HepG2 (cell line): Measurements from ENCODE around the gene AKAP7. TPM values are rescaled to one million over a fixed set of nuclear protein-coding genes. Genes with fewer than 3 reads are reported as not detected.
"Not testable (repeated sequence)": the region's sequence is repeated elsewhere in the genome, so short reads cannot be mapped to it uniquely, and the experiment has no call there.

ENCODE experiments used
- ATAC-seq: fragments of 200-7000 bp; cut with Tn5 transposase; 3 replicates; pipeline ENCODE4 v1.9.1; 2020; ENCODE audit warnings: mild to moderate bottlenecking, moderate library complexity
- BruUV-seq: library from RNA; stranded (reverse); fragments of 400-500 nt; replicated peaks from 2 replicates; lab custom pipeline; 2021; lab: Mats Ljungman, UMichigan
- CTCF ChIA-PET: fragments of 300-600 bp; formaldehyde crosslinking; extraction: SDS; loops from one replicate; lab custom pipeline; 2021; ENCODE audit warnings: low total read pairs, inconsistent platforms, low intra/inter-chr PET ratio; lab: Yijun Ruan, JAX
- POLR2A ChIA-PET: fragments of 350-600 bp; sonication (Branson Sonifier 250); formaldehyde crosslinking; loops from one replicate; lab custom pipeline; 2020; ENCODE audit warnings: antibody characterized with exemption, inconsistent platforms; lab: Yijun Ruan, JAX
- DNase-seq: peaks from one replicate; pipeline ENCODE4 v3.0.0-alpha.2; 2015; ENCODE audit warnings: low spot score
- FAIRE-seq: peaks from 3 replicates; lab custom pipeline; 2011; peaks lifted over from hg19 to GRCh38; lab: Jason Lieb, UNC
- H2AFZ ChIP-seq: one replicate; pipeline ENCODE4 v1.6.1; 2011; ENCODE audit warnings: low read length, inconsistent platforms
- H3K27ac ChIP-seq: fragments of 300-600 bp; 3 replicates; pipeline ENCODE4 v1.8.0; 2011; ENCODE audit warnings: mixed run types, mild to moderate bottlenecking, mixed read lengths, low read length, inconsistent platforms; ENCODE audit not compliant: insufficient read depth; ENCODE audit errors: extremely low read length
- H3K27me3 ChIP-seq, 2 experiments: fragments of 200-600 bp in 1 of 2; 2 replicates in 1 of 2; 3 replicates in 1 of 2; pipeline versions ENCODE4 v1.6.0 to v1.8.0; 2011; ENCODE audit warnings: low read length in 2 of 2, mild to moderate bottlenecking in 2 of 2, moderate library complexity in 2 of 2, inconsistent platforms in 1 of 2; ENCODE audit not compliant: insufficient read depth in 2 of 2, control insufficient read depth in 1 of 2
- H3K36me3 ChIP-seq, 2 experiments: fragments of 200-600 bp in 1 of 2; replicated peaks in 1 of 2; 2 replicates in 1 of 2; 3 replicates in 1 of 2; pipeline versions ENCODE4 v1.5.1 to v1.8.0; 2011; ENCODE audit warnings: low read length in 2 of 2, inconsistent platforms in 1 of 2; ENCODE audit not compliant: insufficient read depth in 2 of 2, control insufficient read depth in 1 of 2
- H3K4me1 ChIP-seq: 2 replicates; pipeline ENCODE4 v1.5.1; 2012; ENCODE audit warnings: low read length, inconsistent platforms; ENCODE audit not compliant: insufficient read depth
- H3K4me2 ChIP-seq: 2 replicates; pipeline ENCODE4 v1.6.0; 2011; ENCODE audit warnings: low read depth, low read length, inconsistent platforms
- H3K4me3 ChIP-seq, 3 experiments: fragments of 200-600 bp in 1 of 3; sonication (generic), shearing (Covaris generic) in 1 of 3; replicated peaks in 1 of 3; 2 replicates each; pipeline ENCODE4 v1.5.1; 2011 to 2016; ENCODE audit warnings: low read length in 3 of 3, inconsistent platforms in 2 of 3, low read depth in 2 of 3, mild to moderate bottlenecking in 2 of 3, control low read depth in 1 of 3, mixed read lengths in 1 of 3; ENCODE audit not compliant: insufficient read depth in 1 of 3
- H3K79me2 ChIP-seq: one replicate; pipeline ENCODE4 v1.6.1; 2011; ENCODE audit warnings: low read length, inconsistent platforms; ENCODE audit not compliant: insufficient read depth
- H3K9ac ChIP-seq: 2 replicates; pipeline ENCODE4 v1.6.0; 2011; ENCODE audit warnings: mild to moderate bottlenecking, low read depth, low read length, inconsistent platforms; ENCODE audit not compliant: insufficient read depth
- H3K9me3 ChIP-seq: 2 replicates; pipeline ENCODE4 v1.5.1; 2012; ENCODE audit warnings: mild to moderate bottlenecking, low read length
- H4K20me1 ChIP-seq: 2 replicates; pipeline ENCODE4 v1.6.0; 2011; ENCODE audit warnings: inconsistent platforms, mild to moderate bottlenecking, low read length, moderate library complexity; ENCODE audit not compliant: insufficient read depth
- KIAA2018 ChIP-seq: sonication (generic); formaldehyde crosslinking; IDR thresholded peaks from 2 replicates; pipeline ENCODE4 v1.5.0; 2020; ENCODE audit warnings: mild to moderate bottlenecking, missing genetic modification reagents, borderline replicate concordance
- ZFY ChIP-seq: sonication (generic); formaldehyde crosslinking; IDR thresholded peaks from 2 replicates; pipeline ENCODE4 v1.4.0; 2020; ENCODE audit warnings: missing genetic modification reagents
- ZNF556 ChIP-seq: sonication (generic); formaldehyde crosslinking; IDR thresholded peaks from 2 replicates; pipeline ENCODE4 v1.4.0; 2020; ENCODE audit warnings: mild to moderate bottlenecking, missing genetic modification reagents, borderline replicate concordance
- WGBS: methylation state at CpG from one replicate; pipeline ENCODE4 v1.1.6; 2017; ENCODE audit warnings: low lambda C conversion rate; 5-methylcytosine and 5-hydroxymethylcytosine counted together
- in situ Hi-C: cut with HindIII; loops from 2 replicates; pipeline ENCODE4 v1.10.0; 2017; ENCODE audit warnings: low pct_unique_long_range_greater_than_20kb; ENCODE audit not compliant: extremely low pct_ligation_motif_present
- intact Hi-C: fragments of 100-400 bp; cut with micrococcal nuclease; formaldehyde crosslinking; loops from one replicate; pipeline ENCODE4 v1.10.0; 2022; ENCODE audit not compliant: unreplicated experiment
- polyA plus RNA-seq, 8 experiments: library from polyadenylated mRNA; depleted of rRNA in 3 of 8; stranded (reverse) in 7 of 8; unstranded in 1 of 8; fragments of >200 nt; fragmentation: Illumina TruSeq in 4 of 8; extraction: Trizol in 4 of 8; gene quantifications; 2 replicates each; pipeline versions ENCODE4 v1.2.1 to v1.2.3, GENCODE V29; 2011 to 2016; ENCODE audit warnings: low read depth in 4 of 8, missing spikeins in 1 of 8, mixed read lengths in 1 of 8; ENCODE audit not compliant: insufficient read depth in 1 of 8
- total RNA-seq, 5 experiments: library from RNA; depleted of rRNA; stranded (reverse); fragments of >200 nt; fragmentation: Illumina TruSeq; extraction: Trizol; gene quantifications; 2 replicates each; pipeline ENCODE4 v1.2.3, GENCODE V29; 2016; ENCODE audit warnings: low read depth in 1 of 5

AKAP7 gene
- total and polyA plus RNA-seq, 2 of the 13 experiments (the other 11 are each of a cell fraction or from before 2014, with no cell fraction given) = 3.6 to 11.7 TPM

- Histone ChIP-seq H3K79me2 (no peaks in the 10 kb centered on the region), H3K4me3 (no peak overlapping the region), H3K9ac (no peak overlapping the region), H3K27ac (no peak overlapping the region), H4K20me1 (no peaks in the 10 kb centered on the region), H2AFZ (no peak overlapping the region), H3K27me3 (peaks cover 0 to 5% of the 10 kb centered on the region in 2 experiments; a peak in 1 of 5 replicates), H3K9me3 (no peaks in the 10 kb centered on the region), H3K36me3 (no peaks in the 10 kb centered on the region), H3K4me2 (no peak overlapping the region), H3K4me1 (peaks cover 31% of the 10 kb centered on the region)
- no TSS peak for BruUV-seq
- ChIA-PET CTCF (no interaction called here), POLR2A (no interaction called here)
- 86% methylated on average over 9 of the region's 10 CpGs for WGBS
- intact Hi-C loops (no loop called here), in situ Hi-C loops (no loop called here)
- ATAC-seq (peak; percentile 40), FAIRE-seq (no peak), DNase-seq (no peak)
- TF ChIP-seq ZNF556 (CRISPR knock-in tag) (no peak), KIAA2018 (CRISPR knock-in tag) (no peak), ZFY (CRISPR knock-in tag) (no peak)
These were observed 159.8 kb downstream of the AKAP7 start for GRCh38 chr6:131295081-131295480.

DNA sequence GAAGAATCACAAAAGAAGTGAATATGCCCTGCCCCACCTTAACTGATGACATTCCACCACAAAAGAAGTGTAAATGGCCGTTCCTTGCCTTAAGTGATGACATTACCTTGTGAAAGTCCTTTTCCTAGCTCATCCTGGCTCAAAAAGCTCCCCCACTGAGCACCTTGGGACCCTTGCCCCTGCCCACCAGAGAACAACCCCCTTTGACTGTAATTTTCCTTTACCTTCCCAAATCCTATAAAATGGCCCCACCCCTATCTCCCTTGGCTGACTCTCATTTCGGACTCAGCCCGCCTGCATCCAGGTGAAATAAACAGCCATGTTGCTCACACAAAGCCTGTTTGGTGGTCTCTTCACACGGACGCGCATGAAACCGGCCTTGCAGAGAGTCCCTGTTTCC is 165.6 kb downstream of the AKAP7 start:
- in situ Hi-C loops, CTCF ChIA-PET: not testable (repeated sequence)

More for the DNA sequence above, 165.6 kb downstream of the AKAP7 start:
- H3K9ac ChIP-seq, H3K4me1 ChIP-seq, intact Hi-C loops, BruUV-seq, H3K9me3 ChIP-seq, H3K27ac ChIP-seq, H3K4me3 ChIP-seq, H4K20me1 ChIP-seq, ATAC-seq, H3K4me2 ChIP-seq, H3K36me3 ChIP-seq, POLR2A ChIA-PET, DNase-seq, FAIRE-seq, H3K79me2 ChIP-seq, H2AFZ ChIP-seq: not testable (repeated sequence)
- 69% methylated on average over 7 of the region's 7 CpGs for WGBS
- peaks cover 0 to 11% of the 10 kb centered on the region in 2 experiments; a peak in 2 of 5 replicates for H3K27me3 ChIP-seq
